ENCODE results near the gene BST1.

- TF ChIP-seq CTCF (IDR thresholded peaks at IDR 0.05) (no peak), EZH2 (IDR thresholded peaks at IDR 0.05) (no peak)
These were observed 20.4 kb upstream of the BST1 start for GRCh38 chr4:15682242-15683142.

Data from neural progenitor cell (in vitro differentiated cells).